Epithelial cell of esophagus (primary cell): ENCODE data around the gene DOP1B.

Source experiments
- DNase-seq: peaks from one replicate; pipeline ENCODE4 v3.0.0; 2010; ENCODE audit warnings: low read depth
- H3K4me3 ChIP-seq: 2 replicates; pipeline ENCODE4 v1.5.1; 2011; ENCODE audit warnings: mild to moderate bottlenecking, low read length, control low read depth
- CTCF ChIP-seq: IDR thresholded peaks from 2 replicates; pipeline ENCODE4 v1.5.1; 2011; ENCODE audit warnings: low read depth, mild to moderate bottlenecking, low read length, control low read depth, inconsistent platforms; ENCODE audit not compliant: insufficient read depth; ENCODE audit errors: missing control alignments

The DOP1B gene

GRCh38 chr21:36163750-36164741 is 7.4 kb downstream of the DOP1B start:
- no peak for DNase-seq
- H3K4me3 ChIP-seq, result no peak overlapping the region

GRCh38 chr21:36165356-36165755 is 8.7 kb downstream of the DOP1B start:
- no peak overlapping the region for H3K4me3 ChIP-seq
- TF ChIP-seq CTCF, result no peak
- no peak for DNase-seq

More at GRCh38 chr21:36163750-36164741, 7.4 kb downstream of the DOP1B start:
- TF ChIP-seq CTCF, result no peak

GRCh38 chr21:36166705-36167104 is 10.1 kb downstream of the DOP1B start:
- no peak for TF ChIP-seq CTCF
- no peak overlapping the region for H3K4me3 ChIP-seq
- DNase-seq, result no peak

- no peak overlapping the region for H3K4me3 ChIP-seq
- TF ChIP-seq CTCF, result no peak
- DNase-seq, result no peak
Observed at GRCh38 chr21:36167541-36167940, 10.9 kb downstream of the DOP1B start.

GRCh38 chr21:36169470-36170128 is 13.0 kb downstream of the DOP1B start:
- no peak for TF ChIP-seq CTCF

GRCh38 chr21:36170823-36171222 is 14.2 kb downstream of the DOP1B start:
- no peak for TF ChIP-seq CTCF
- no peak for DNase-seq
- H3K4me3 ChIP-seq, result no peak overlapping the region

More at GRCh38 chr21:36169470-36170128, 13.0 kb downstream of the DOP1B start:
- H3K4me3 ChIP-seq, result no peak overlapping the region
- no peak for DNase-seq
